Rectal smooth muscle tissue (tissue), 1 donor: ENCODE measurements around the gene SSC5D.

Source experiments
- H3K27ac ChIP-seq: one replicate; pipeline ENCODE4 v1.7.0; 2013; ENCODE audit warnings: low read depth, low read length, inconsistent platforms
- H3K27me3 ChIP-seq: one replicate; pipeline ENCODE4 v1.7.0; 2013; ENCODE audit warnings: low read length; ENCODE audit not compliant: control insufficient read depth, insufficient read depth
- H3K36me3 ChIP-seq: one replicate; pipeline ENCODE4 v1.7.0; 2013; ENCODE audit warnings: low read length; ENCODE audit not compliant: control insufficient read depth, insufficient read depth
- H3K4me1 ChIP-seq: one replicate; pipeline ENCODE4 v1.7.0; 2013; ENCODE audit warnings: low read length; ENCODE audit not compliant: control insufficient read depth, insufficient read depth
- H3K4me3 ChIP-seq: one replicate; pipeline ENCODE4 v1.7.0; 2013; ENCODE audit warnings: low read length
- H3K9ac ChIP-seq: one replicate; pipeline ENCODE4 v1.7.0; 2013; ENCODE audit warnings: low read length

The SSC5D gene

DNA sequence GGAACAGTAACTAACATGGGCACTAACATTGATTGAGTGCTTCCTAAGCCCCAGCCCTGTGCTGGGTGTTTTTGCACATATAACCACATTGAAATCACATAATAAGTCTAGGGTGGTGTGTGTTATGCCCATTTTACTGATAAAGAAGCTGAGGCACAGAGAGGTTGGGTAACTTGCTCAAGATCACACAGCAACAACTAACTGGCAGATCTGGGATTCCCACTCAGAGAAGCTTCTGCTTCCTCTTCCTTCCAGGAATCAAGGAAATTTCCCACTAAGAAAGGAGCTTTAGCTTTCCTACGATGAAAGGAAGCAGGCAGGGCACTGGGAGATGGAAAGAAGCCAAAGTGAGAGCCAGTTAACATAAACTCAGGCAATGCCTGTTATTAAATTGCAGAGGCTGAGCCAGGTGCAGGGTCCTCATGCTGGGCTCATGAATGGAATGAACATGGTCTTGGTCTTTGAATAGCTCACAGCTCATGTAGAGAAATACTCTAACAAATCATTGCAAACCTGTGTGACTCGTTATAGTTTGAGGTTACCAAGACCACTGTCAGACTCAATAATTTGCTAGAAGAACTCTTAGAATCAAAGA lies 10.1 kb downstream of the SSC5D start:
- H3K4me1 ChIP-seq: peaks cover 6% of the 10 kb centered on the region
- H3K36me3 ChIP-seq: no peaks in the 10 kb centered on the region
- H3K27me3 ChIP-seq: no peaks in the 10 kb centered on the region
- H3K9ac ChIP-seq: no peak overlapping the region
- H3K4me3 ChIP-seq: no peak overlapping the region
- no peak overlapping the region for H3K27ac ChIP-seq

DNA sequence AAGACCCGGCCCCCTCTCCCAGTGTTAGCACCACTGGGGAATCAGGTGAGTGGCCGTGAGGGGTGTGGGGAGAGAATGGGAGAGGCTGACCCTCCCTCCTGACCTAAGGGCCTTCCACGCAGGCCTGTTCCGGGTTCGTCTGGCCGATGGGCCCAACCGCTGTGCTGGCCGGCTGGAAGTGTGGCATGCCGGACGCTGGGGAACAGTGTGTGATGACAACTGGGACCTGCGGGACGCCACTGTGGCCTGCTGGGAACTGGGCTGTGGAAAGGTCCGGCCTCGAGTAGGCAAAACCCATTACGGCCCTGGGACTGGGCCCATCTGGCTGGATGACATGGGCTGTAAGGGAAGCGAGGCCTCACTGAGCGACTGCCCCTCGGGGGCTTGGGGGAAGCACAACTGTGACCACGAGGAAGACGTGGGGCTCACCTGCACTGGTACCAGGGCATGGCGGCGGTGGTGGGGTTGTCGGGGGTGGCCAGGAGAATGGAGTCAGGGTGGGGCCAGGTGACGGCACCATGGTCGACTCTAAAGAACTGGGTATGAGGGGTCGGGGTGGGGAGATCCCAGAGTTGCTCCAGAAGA lies 12.2 kb downstream of the SSC5D start:
- Histone ChIP-seq H3K27me3 (no peaks in the 10 kb centered on the region), H3K36me3 (no peaks in the 10 kb centered on the region), H3K4me3 (no peak overlapping the region), H3K4me1 (peaks cover 2% of the 10 kb centered on the region), H3K27ac (no peak overlapping the region), H3K9ac (no peak overlapping the region)

DNA sequence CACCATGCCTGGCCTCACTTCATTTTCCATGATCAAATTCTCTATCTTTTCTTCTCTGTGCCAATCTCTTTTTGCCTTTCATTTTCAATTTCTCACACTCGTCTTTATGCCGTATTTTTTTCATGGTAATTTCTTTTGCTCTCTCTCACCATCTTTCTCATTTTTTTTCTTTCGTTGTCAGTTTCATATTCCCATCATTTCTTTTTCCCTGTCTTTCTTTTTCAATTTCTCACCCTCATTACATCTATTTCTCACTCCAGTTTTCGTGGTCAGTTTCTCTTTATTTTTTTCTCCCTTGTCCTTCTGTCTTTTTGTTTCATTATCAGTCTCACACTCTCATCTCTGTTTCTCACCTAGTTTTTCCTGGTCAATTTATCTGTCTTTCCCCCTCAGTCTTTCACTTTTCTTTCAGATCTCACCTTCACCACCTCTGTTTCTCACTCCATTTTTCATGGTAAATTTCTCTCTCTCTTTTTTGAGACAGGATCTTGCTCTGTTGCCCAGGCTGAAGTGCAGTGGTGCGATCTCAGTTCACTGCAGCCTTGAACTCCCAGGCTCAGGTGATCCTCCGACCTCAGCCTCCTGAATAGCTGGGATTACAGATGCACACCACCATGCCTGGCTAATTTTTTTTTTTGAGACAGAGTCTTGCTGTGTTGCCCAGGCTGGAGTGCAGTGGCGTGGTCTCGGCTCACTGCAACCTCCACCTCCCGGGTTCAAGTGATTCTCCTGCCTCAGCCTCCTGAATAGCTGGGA lies 14.1 kb downstream of the SSC5D start:
- Histone ChIP-seq H3K9ac (no peak overlapping the region), H3K36me3 (no peaks in the 10 kb centered on the region), H3K4me1 (peaks cover 2% of the 10 kb centered on the region), H3K27ac (no peak overlapping the region), H3K27me3 (no peaks in the 10 kb centered on the region), H3K4me3 (no peak overlapping the region)

DNA sequence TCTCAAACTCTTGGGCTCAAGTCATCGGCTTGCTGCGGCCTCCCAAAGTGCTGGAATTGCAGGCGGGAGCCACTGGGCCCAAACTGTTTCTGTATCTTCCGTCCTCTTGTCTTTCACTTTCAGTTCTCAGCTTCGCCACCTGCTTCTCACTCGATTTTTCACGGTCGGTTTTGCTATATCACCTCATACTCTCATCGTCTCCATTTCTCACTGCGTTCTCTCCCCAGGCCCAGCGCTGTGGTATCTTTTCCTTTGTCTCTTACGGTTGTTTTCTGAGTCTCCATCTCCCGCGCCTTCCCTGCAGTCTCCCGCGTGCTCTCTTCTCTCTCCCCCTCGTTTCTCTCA lies 14.9 kb downstream of the SSC5D start:
- H3K9ac ChIP-seq: no peak overlapping the region
- no peak overlapping the region for H3K27ac ChIP-seq
- peaks cover 2% of the 10 kb centered on the region for H3K4me1 ChIP-seq
- H3K36me3 ChIP-seq: no peaks in the 10 kb centered on the region
- H3K4me3 ChIP-seq: no peak overlapping the region
- no peaks in the 10 kb centered on the region for H3K27me3 ChIP-seq

DNA sequence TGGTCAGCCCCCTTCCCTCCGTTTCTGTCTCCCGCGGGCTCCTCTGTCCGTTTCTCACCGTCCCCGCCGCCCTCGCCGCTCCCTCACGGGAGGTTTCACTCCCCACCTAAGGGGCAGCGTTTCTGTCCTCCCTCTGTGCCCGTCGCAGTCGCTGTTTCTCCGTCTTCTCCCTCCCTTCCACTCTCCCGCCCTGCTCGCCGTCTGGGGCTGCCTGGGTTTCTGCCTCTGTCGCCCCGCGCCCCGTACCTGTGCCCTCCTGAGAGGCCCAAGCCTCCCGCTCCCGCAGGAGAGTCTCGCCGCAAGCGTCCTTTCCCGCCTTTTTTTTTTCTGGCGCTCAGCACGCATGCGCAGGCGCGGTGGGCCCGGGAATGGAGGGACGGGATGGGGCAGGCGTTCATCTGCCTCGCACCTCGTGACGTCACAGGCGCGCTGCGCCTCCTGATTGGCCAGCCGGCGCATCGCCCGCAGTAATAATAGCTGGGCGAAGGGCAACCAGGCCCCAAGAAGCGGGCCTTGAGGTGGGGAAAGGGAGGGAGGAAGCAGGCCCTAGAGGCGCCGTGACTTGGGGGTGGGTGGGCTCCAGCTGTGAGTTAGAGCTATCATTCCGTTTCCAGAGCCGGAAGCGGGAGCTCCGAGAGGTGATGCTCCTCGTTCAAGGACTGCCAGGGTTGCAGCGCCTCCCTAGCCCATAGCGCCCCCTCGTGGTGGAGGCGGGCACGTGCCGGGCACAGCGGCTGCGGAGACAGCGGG lies 15.4 kb downstream of the SSC5D start:
- H3K9ac ChIP-seq: no peak overlapping the region
- H3K4me3 ChIP-seq: peak overlapping the region; percentile 73
- H3K4me1 ChIP-seq: peaks cover 2% of the 10 kb centered on the region
- no peaks in the 10 kb centered on the region for H3K36me3 ChIP-seq
- H3K27me3 ChIP-seq: no peaks in the 10 kb centered on the region
- peak overlapping the region; percentile 27 for H3K27ac ChIP-seq

DNA sequence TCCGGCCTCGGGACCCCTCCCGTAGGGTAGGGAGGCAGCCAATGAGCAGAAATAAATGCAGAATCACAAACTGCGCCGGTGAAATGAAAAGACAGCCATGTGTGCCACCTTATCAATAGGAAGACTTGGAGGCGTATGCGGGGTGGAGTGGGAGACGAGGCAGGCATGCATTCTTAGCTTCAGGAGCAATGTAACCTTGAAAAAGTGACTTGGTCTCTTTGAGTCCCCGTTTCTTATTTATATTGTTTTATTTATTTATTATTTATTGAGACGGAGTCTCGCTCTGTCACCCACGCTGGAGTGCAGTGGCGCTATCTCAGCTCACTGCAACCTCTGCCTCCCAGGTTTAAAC lies 16.0 kb downstream of the SSC5D start:
- Histone ChIP-seq H3K9ac (no peak overlapping the region), H3K27ac (peak overlapping the region; percentile 27), H3K27me3 (no peaks in the 10 kb centered on the region), H3K36me3 (peaks cover 3% of the 10 kb centered on the region), H3K4me1 (peaks cover 2% of the 10 kb centered on the region), H3K4me3 (peak overlapping the region; percentile 73)

DNA sequence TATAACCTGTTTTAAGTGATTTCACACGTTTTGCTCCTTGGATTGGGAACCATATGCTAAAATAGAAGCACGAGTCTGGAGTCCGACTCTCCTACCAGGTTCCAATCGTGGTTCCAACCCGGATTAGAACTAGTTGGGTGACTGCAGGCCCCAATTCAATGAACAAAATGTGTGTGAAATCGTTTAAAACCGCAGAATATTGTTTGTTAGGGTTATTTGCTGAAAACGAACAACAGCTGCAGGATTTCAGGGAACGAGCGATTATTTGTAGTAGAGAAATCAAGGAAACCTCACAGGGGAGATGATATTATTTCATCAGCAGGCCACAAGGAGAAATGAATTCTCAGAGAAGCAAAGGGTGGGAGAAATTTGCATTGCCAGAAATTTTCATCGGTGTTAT lies 16.7 kb downstream of the SSC5D start:
- H3K27ac ChIP-seq: no peak overlapping the region
- peaks cover 4% of the 10 kb centered on the region for H3K36me3 ChIP-seq
- no peak overlapping the region for H3K4me3 ChIP-seq
- no peak overlapping the region for H3K9ac ChIP-seq
- H3K4me1 ChIP-seq: peaks cover 2% of the 10 kb centered on the region
- H3K27me3 ChIP-seq: no peaks in the 10 kb centered on the region

DNA sequence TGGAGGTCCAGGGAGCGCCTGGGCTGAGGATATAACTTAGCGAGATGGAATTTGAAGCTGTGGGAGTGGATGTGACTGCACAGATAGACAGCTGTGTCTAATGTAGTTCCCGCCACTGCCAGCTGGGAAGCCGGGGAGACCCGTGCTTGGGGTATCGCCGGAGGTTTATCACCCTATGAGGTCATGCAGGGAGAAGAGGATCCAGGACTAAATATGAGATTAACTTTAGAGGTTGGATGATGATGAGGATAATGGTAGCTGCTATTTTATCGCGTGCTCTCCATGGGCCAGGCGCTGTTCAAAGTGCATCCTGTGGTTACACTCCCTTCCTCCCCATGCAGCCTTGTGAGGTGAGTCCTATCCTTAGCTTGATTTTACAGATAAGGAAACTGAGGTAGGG lies 19.9 kb downstream of the SSC5D start:
- H3K9ac ChIP-seq: no peak overlapping the region
- H3K36me3 ChIP-seq: peaks cover 4% of the 10 kb centered on the region
- no peak overlapping the region for H3K4me3 ChIP-seq
- no peaks in the 10 kb centered on the region for H3K27me3 ChIP-seq
- peaks cover 2% of the 10 kb centered on the region for H3K4me1 ChIP-seq
- no peak overlapping the region for H3K27ac ChIP-seq

DNA sequence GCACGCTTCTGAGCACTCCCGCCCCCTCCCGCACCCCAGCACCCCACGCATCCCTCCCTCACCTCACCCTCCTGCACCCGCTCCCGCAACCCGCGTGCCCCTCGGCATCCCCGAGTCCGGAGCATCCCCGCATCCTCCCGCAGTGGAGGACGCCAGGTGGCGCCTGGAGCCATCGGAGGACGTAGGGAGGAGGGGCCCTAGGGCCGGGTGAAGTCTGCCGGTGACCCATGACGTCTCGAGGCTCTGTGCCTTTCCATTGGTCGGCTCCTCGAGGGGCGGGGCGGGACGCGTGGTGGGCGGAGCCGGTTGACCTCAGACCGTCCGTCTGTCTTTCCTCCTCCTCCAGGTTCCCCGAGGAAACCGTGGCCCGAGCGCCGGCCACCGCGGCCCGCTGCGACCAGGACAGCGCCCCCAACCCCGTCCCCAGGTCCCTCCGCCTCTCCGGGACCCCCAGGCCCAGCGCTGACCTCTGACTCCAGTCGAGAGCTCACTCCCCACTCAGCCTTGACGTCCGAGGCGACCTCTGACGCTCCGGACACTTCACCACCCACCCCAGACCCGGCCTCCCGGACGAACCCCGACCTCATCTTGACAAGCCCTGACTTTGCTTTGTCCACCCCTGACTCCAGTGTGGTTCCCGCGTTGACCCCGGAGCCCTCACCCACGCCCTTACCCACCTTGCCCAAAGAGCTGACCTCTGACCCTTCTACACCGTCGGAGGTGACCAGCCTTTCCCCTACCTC lies 28.8 kb downstream of the SSC5D start:
- Histone ChIP-seq H3K9ac (no peak overlapping the region), H3K4me1 (no peaks in the 10 kb centered on the region), H3K27ac (peak overlapping the region; percentile 88), H3K27me3 (no peaks in the 10 kb centered on the region), H3K36me3 (no peaks in the 10 kb centered on the region), H3K4me3 (peak overlapping the region; percentile 64)

DNA sequence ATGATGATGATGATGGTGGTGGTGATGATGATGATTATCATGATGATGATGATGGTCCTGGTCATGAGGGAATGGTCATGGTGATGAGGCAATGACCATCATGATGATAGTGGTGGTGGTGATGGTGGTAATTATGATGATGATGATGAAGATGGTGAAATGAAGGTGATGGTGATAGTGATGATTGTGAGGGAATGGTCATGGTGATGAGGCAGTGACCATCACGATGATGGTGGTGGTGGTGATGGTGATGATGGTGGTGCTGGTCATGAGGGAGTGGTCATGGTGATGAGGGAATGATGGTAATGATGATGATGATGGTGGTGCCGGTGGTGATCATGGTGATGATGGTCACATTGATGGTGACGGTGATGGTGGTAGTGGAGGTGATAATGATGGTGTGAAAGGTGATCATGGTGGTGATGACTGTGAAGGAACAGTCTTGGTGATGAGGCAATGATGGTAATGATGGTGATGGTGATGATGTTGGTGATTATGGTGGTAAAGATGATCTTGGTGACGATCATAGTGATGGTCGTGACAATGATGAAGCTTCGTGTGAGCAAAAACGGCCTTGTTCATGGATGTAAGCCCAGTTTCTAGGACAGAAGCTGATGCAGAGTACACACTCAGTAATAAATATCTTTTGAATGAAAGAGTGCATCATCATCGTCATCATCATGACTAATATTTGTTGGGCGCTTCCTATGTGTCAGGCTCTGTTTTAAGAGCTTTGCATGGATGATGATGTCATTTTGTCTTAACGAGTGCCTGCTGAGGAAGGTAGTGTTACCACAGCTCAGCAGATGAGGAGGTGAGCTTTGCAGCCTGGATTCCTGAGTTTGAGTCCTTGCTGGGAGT lies 31.4 kb downstream of the SSC5D start:
- Histone ChIP-seq H3K4me1 (no peaks in the 10 kb centered on the region), H3K27me3 (no peaks in the 10 kb centered on the region), H3K36me3 (no peaks in the 10 kb centered on the region), H3K9ac (no peak overlapping the region), H3K27ac (no peak overlapping the region), H3K4me3 (no peak overlapping the region)

DNA sequence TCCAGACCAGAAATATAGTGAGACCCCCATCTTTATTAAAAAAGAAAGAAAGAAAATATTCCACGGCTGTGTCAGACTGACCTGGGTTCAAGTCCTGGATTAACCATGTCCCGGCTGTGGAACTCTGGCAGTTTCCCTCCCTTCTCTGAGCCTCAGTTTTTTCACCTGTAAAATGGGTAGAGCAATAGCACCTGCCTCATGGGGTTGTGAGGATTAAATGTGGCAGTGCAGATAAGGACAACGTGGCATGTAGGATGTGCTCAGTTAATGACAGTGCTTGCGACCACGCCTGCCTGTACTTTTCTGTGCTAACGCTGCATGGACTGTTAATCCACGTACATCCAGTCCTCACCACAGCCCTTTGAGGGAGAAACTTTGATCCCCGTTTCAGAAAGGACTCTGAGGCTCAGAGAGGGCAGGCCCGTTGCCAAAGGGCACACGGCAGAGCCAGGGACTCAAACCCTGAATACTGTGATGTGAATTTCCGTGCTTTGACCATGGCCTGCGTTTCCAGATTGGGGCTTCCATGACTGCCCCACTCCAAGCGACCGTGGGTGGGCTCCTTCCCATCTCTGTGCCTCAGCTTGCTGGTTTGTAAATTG lies 32.6 kb downstream of the SSC5D start:
- Histone ChIP-seq H3K27me3 (no peaks in the 10 kb centered on the region), H3K27ac (no peak overlapping the region), H3K36me3 (no peaks in the 10 kb centered on the region), H3K4me1 (no peaks in the 10 kb centered on the region), H3K9ac (no peak overlapping the region), H3K4me3 (no peak overlapping the region)
